AG04450 (cell line): ENCODE measurements around the gene ATP8A2. TPM values are rescaled to one million over a fixed set of nuclear protein-coding genes. Genes with fewer than 3 reads are reported as not detected.

Experiments used
- CTCF ChIA-PET: fragments of 300-600, 350-600 bp; formaldehyde crosslinking; extraction: SDS; loops from one replicate; lab custom pipeline; 2022; ENCODE audit warnings: antibody characterized with exemption, inconsistent platforms; lab: Charles Lee
- POLR2A ChIA-PET: fragments of 350-600 bp; formaldehyde crosslinking; extraction: SDS; loops from one replicate; lab custom pipeline; 2021; ENCODE audit warnings: antibody characterized with exemption, inconsistent platforms; lab: Yijun Ruan, JAX
- DNase-seq: peaks from one replicate; pipeline ENCODE4 v3.0.0-alpha.2; 2011; ENCODE audit warnings: low read depth, low spot score
- H3K27ac ChIP-seq: one replicate; pipeline ENCODE4 v1.5.1; 2012; ENCODE audit warnings: low read depth, low read length, control low read depth
- H3K27me3 ChIP-seq: one replicate; pipeline ENCODE4 v1.6.0; 2012; ENCODE audit warnings: low read length; ENCODE audit not compliant: control insufficient read depth, insufficient read depth
- H3K4me3 ChIP-seq: 2 replicates; pipeline ENCODE4 v1.5.1; 2011; ENCODE audit warnings: mild to moderate bottlenecking, low read depth, low read length, control low read depth
- H3K9me3 ChIP-seq: 2 replicates; pipeline ENCODE4 v1.5.1; 2012; ENCODE audit warnings: low read length; ENCODE audit not compliant: control insufficient read depth, insufficient read depth
- CTCF ChIP-seq: IDR thresholded peaks from 2 replicates; pipeline ENCODE4 v1.5.1; 2011; ENCODE audit warnings: low read depth, low read length, control low read depth, inconsistent platforms
- polyA plus RNA-seq: library from polyadenylated mRNA; depleted of rRNA; stranded (reverse); fragments of >200 nt; gene quantifications from 2 replicates; pipeline ENCODE4 v1.2.3, GENCODE V29; 2011

ATP8A2 gene
- polyA plus RNA-seq, 1 experiment: 0.19 TPM

GRCh38 chr13:25756912-25757311, 385.1 kb downstream of the ATP8A2 start:
- Histone ChIP-seq H3K4me3 (no peak overlapping the region), H3K27ac (no peak overlapping the region), H3K27me3 (no peaks in the 10 kb centered on the region), H3K9me3 (no peaks in the 10 kb centered on the region)
- TF ChIP-seq CTCF: no peak
- POLR2A ChIA-PET: no interaction called here
- DNase-seq: no peak
- CTCF ChIA-PET: no interaction called here

GRCh38 chr13:25761041-25761440, 389.3 kb downstream of the ATP8A2 start:
- H3K4me3 ChIP-seq: no peak overlapping the region
- ChIA-PET CTCF (no interaction called here), POLR2A (no interaction called here)
- no peaks in the 10 kb centered on the region for H3K9me3 ChIP-seq
- DNase-seq: no peak
- TF ChIP-seq CTCF: no peak
- H3K27ac ChIP-seq: no peak overlapping the region
- no peaks in the 10 kb centered on the region for H3K27me3 ChIP-seq

- ChIA-PET POLR2A (no interaction called here), CTCF (no interaction called here)
- no peak for DNase-seq
- Histone ChIP-seq H3K4me3 (no peak overlapping the region), H3K27ac (no peak overlapping the region), H3K9me3 (no peaks in the 10 kb centered on the region), H3K27me3 (no peaks in the 10 kb centered on the region)
- TF ChIP-seq CTCF: no peak
These were observed 390.5 kb downstream of the ATP8A2 start for GRCh38 chr13:25762281-25762680.

GRCh38 chr13:25762795-25763377, 391.1 kb downstream of the ATP8A2 start:
- TF ChIP-seq CTCF: no peak
- ChIA-PET CTCF (no interaction called here), POLR2A (no interaction called here)
- H3K4me3 ChIP-seq: no peak overlapping the region
- H3K9me3 ChIP-seq: no peaks in the 10 kb centered on the region
- no peaks in the 10 kb centered on the region for H3K27me3 ChIP-seq
- H3K27ac ChIP-seq: no peak overlapping the region
- DNase-seq: no peak

- no peak for DNase-seq
- POLR2A ChIA-PET: no interaction called here
- no peak overlapping the region for H3K4me3 ChIP-seq
- TF ChIP-seq CTCF: no peak
- no peaks in the 10 kb centered on the region for H3K27me3 ChIP-seq
- CTCF ChIA-PET: no interaction called here
- no peaks in the 10 kb centered on the region for H3K9me3 ChIP-seq
- H3K27ac ChIP-seq: no peak overlapping the region
These were observed 392.6 kb downstream of the ATP8A2 start for GRCh38 chr13:25764378-25764777.
